A673 (cell line): ENCODE results near the gene NTRK3.

Source experiments
- CTCF ChIP-seq: fragments of 300-800, 200-600 bp; sonication (generic); conservative IDR thresholded peaks from 2 replicates; pipeline ENCODE4 v1.5.1; 2017; ENCODE audit warnings: low read depth, mild to moderate bottlenecking, antibody characterized with exemption, low read length, moderate library complexity, mixed read lengths
- EZH2 ChIP-seq: fragments of 200-600 bp; sonication (generic); IDR thresholded peaks from 2 replicates; pipeline ENCODE4 v1.6.1; 2017; ENCODE audit warnings: borderline replicate concordance, low read depth, mild to moderate bottlenecking, mixed read lengths, antibody characterized with exemption, low read length; ENCODE audit not compliant: poor library complexity, severe bottlenecking

GRCh38 chr15:88028024-88028423 is 228.5 kb downstream of the NTRK3 start:
- no peak for TF ChIP-seq CTCF
- TF ChIP-seq EZH2, result no peak
